ENCODE measurements around the gene NAV2.

NAV2 gene

DNA sequence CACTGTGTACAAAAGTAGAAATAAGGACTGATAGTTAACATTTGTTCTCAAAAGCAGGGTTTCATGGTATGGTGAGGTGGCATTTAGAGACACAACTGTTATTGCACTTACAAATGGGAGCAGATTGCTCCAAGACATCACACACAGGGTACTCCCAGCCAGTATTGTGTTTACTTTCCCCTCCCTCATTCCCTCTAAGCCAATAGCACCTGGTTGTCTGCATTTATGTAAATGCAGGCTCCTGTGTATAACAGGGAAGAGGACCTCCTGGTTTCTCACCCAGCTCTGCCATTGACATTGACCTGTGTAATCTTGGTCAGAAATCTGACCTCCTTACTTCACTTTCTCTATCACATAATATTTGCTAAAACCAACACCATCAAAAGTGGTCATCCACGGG lies 154.4 kb downstream of the NAV2 start:
- Histone ChIP-seq H3K36me3 (ENCODE audit: insufficient read depth, low read length) (no peaks in the 10 kb centered on the region), H3K9ac (ENCODE audit: low read depth, low read length) (no peak overlapping the region), H3K27ac (ENCODE audit: low read length) (no peak overlapping the region), H3K27me3 (ENCODE audit: insufficient read depth, low read length, poor library complexity) (no peaks in the 10 kb centered on the region), H3K4me1 (ENCODE audit: insufficient read depth, low read length) (no peaks in the 10 kb centered on the region), H3K9me3 (ENCODE audit: insufficient read depth, low read length, severe bottlenecking) (no peaks in the 10 kb centered on the region), H3K79me2 (ENCODE audit: insufficient read depth, low read length) (no peaks in the 10 kb centered on the region), H3K4me2 (ENCODE audit: insufficient read depth, low read length) (no peak overlapping the region), H3K4me3 (ENCODE audit: low read depth in 1 of 2, low read length in 2 of 2) (no peak overlapping the region), H2AFZ (ENCODE audit: low read depth, low read length) (no peak overlapping the region), H4K20me1 (ENCODE audit: insufficient read depth, low read length) (no peaks in the 10 kb centered on the region)
- TF ChIP-seq, protein P1, sequence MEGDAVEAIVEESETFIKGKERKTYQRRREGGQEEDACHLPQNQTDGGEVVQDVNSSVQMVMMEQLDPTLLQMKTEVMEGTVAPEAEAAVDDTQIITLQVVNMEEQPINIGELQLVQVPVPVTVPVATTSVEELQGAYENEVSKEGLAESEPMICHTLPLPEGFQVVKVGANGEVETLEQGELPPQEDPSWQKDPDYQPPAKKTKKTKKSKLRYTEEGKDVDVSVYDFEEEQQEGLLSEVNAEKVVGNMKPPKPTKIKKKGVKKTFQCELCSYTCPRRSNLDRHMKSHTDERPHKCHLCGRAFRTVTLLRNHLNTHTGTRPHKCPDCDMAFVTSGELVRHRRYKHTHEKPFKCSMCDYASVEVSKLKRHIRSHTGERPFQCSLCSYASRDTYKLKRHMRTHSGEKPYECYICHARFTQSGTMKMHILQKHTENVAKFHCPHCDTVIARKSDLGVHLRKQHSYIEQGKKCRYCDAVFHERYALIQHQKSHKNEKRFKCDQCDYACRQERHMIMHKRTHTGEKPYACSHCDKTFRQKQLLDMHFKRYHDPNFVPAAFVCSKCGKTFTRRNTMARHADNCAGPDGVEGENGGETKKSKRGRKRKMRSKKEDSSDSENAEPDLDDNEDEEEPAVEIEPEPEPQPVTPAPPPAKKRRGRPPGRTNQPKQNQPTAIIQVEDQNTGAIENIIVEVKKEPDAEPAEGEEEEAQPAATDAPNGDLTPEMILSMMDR (IDR thresholded peaks at IDR 0.05; ENCODE audit: borderline replicate concordance, extremely low read depth, low read length, poor library complexity, severe bottlenecking): no peak
- TF ChIP-seq EZH2 (IDR thresholded peaks at IDR 0.05; ENCODE audit: borderline replicate concordance, low read depth, low read length, severe bottlenecking): no peak
- ATAC-seq (ENCODE audit: insufficient read depth, low read depth): no peak
- DNase-seq: no peak

DNA sequence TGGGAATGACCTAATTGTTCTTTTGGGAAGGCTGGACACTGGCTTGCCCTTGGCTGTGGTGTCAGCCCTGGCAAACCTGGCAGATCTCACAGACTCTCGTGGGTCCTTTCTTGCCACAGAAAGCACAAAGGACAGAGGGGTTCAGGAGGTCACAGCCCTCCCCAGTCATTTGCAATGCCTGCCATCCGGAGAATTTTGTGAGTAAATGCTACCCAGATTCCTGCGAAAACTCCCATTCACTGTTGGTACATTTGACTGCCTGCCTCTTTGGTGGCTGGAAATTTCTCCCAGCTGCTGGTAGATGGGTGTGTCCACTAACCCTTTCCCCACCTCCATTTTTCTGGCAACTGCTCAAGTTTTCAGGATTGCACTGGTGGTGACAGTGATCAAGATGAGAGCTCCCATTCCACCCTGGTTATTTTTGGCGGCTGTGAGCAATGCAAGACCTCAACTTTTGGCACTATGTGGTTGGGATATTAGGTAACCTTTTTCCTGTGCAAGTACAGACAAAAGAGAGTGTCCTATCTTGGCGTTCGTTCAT lies 155.7 kb downstream of the NAV2 start:
- Histone ChIP-seq H3K79me2 (ENCODE audit: insufficient read depth, low read length) (no peaks in the 10 kb centered on the region), H3K9ac (ENCODE audit: low read depth, low read length) (no peak overlapping the region), H4K20me1 (ENCODE audit: insufficient read depth, low read length) (no peaks in the 10 kb centered on the region), H3K36me3 (ENCODE audit: insufficient read depth, low read length) (no peaks in the 10 kb centered on the region), H3K27me3 (ENCODE audit: insufficient read depth, low read length, poor library complexity) (no peaks in the 10 kb centered on the region), H2AFZ (ENCODE audit: low read depth, low read length) (no peak overlapping the region), H3K4me1 (ENCODE audit: insufficient read depth, low read length) (no peaks in the 10 kb centered on the region), H3K4me3 (ENCODE audit: low read depth in 1 of 2, low read length in 2 of 2) (no peak overlapping the region), H3K4me2 (ENCODE audit: insufficient read depth, low read length) (no peak overlapping the region), H3K9me3 (ENCODE audit: insufficient read depth, low read length, severe bottlenecking) (no peaks in the 10 kb centered on the region), H3K27ac (ENCODE audit: low read length) (no peak overlapping the region)
- ATAC-seq (ENCODE audit: insufficient read depth, low read depth): no peak
- DNase-seq: no peak
- TF ChIP-seq, protein P1 (IDR thresholded peaks at IDR 0.05; ENCODE audit: borderline replicate concordance, extremely low read depth, low read length, poor library complexity, severe bottlenecking): no peak
- no peak for TF ChIP-seq EZH2 (IDR thresholded peaks at IDR 0.05; ENCODE audit: borderline replicate concordance, low read depth, low read length, severe bottlenecking)

DNA sequence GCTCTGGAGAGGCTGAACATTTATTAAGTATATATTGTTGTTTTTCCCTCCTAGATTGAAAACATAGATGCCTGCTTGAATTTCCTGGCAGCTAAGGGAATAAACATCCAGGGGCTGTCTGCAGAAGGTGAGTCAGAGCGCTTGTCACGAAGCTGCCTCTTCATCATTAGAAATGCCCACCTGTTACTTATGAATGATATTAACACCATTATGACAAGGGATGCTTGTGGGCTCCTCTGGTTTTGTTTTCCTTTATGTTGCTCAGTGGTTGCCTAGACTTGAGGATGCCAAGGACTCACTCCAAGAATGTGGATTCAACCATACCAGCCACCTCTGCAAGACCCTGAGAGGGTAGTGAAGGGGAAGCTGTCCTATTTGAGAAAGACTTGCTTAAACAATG lies 156.2 kb downstream of the NAV2 start:
- ATAC-seq (ENCODE audit: insufficient read depth, low read depth) (no peak), DNase-seq (no peak)
- no peak overlapping the region for H3K9ac ChIP-seq (ENCODE audit: low read depth, low read length)
- no peaks in the 10 kb centered on the region for H3K9me3 ChIP-seq (ENCODE audit: insufficient read depth, low read length, severe bottlenecking)
- no peak overlapping the region for H3K4me2 ChIP-seq (ENCODE audit: insufficient read depth, low read length)
- no peaks in the 10 kb centered on the region for H4K20me1 ChIP-seq (ENCODE audit: insufficient read depth, low read length)
- no peaks in the 10 kb centered on the region for H3K36me3 ChIP-seq (ENCODE audit: insufficient read depth, low read length)
- H3K79me2 ChIP-seq (ENCODE audit: insufficient read depth, low read length): no peaks in the 10 kb centered on the region
- peaks cover 2% of the 10 kb centered on the region for H3K27me3 ChIP-seq (ENCODE audit: insufficient read depth, low read length, poor library complexity)
- no peak overlapping the region for H3K4me3 ChIP-seq (ENCODE audit: low read depth in 1 of 2, low read length in 2 of 2)
- no peak overlapping the region for H2AFZ ChIP-seq (ENCODE audit: low read depth, low read length)
- H3K4me1 ChIP-seq (ENCODE audit: insufficient read depth, low read length): no peaks in the 10 kb centered on the region
- TF ChIP-seq EZH2 (IDR thresholded peaks at IDR 0.05; ENCODE audit: borderline replicate concordance, low read depth, low read length, severe bottlenecking): no peak
- TF ChIP-seq, protein P1 (IDR thresholded peaks at IDR 0.05; ENCODE audit: borderline replicate concordance, extremely low read depth, low read length, poor library complexity, severe bottlenecking): no peak
- H3K27ac ChIP-seq (ENCODE audit: low read length): no peak overlapping the region

DNA sequence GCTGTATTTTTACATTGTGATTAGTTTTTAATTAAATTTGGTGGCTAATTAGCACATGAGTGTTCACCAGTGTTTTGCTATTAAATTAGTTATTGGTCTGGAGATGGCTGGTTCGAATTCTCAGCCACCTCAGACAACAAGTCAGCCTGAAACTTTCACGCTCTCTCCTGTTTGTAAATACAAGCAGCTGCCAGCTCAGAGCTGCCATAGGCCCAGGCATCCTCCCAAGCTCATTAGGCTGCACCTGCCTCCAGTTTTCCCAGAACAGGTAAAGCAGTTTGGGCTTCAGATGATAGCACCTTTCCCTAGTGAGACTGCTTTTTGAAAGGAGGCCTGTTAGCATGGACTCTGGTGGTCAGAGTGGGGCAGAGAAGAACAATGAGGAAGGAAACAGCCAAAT lies 156.8 kb downstream of the NAV2 start:
- H3K4me1 ChIP-seq (ENCODE audit: insufficient read depth, low read length): no peaks in the 10 kb centered on the region
- ATAC-seq (ENCODE audit: insufficient read depth, low read depth) (no peak), DNase-seq (no peak)
- TF ChIP-seq, protein P1 (IDR thresholded peaks at IDR 0.05; ENCODE audit: borderline replicate concordance, extremely low read depth, low read length, poor library complexity, severe bottlenecking): no peak
- no peak overlapping the region for H2AFZ ChIP-seq (ENCODE audit: low read depth, low read length)
- no peaks in the 10 kb centered on the region for H4K20me1 ChIP-seq (ENCODE audit: insufficient read depth, low read length)
- no peaks in the 10 kb centered on the region for H3K36me3 ChIP-seq (ENCODE audit: insufficient read depth, low read length)
- peaks cover 2% of the 10 kb centered on the region for H3K27me3 ChIP-seq (ENCODE audit: insufficient read depth, low read length, poor library complexity)
- H3K79me2 ChIP-seq (ENCODE audit: insufficient read depth, low read length): no peaks in the 10 kb centered on the region
- no peak overlapping the region for H3K9ac ChIP-seq (ENCODE audit: low read depth, low read length)
- H3K27ac ChIP-seq (ENCODE audit: low read length): no peak overlapping the region
- H3K4me2 ChIP-seq (ENCODE audit: insufficient read depth, low read length): no peak overlapping the region
- no peaks in the 10 kb centered on the region for H3K9me3 ChIP-seq (ENCODE audit: insufficient read depth, low read length, severe bottlenecking)
- H3K4me3 ChIP-seq (ENCODE audit: low read depth in 1 of 2, low read length in 2 of 2): no peak overlapping the region

All from DND-41 (cell line).